T-cell (primary cell): ENCODE measurements around the gene PRR5L. TPM values are rescaled to one million over a fixed set of nuclear protein-coding genes. Genes with fewer than 3 reads are reported as not detected.

ENCODE experiments used
- ATAC-seq, 4 experiments: fragments of 200-7000 bp in 3 of 4; fragments of 150-1000 bp in 1 of 4; cut with Tn5 transposase; replicated peaks in 1 of 4; 1 replicate in 3 of 4; 2 replicates in 1 of 4; pipeline ENCODE4 v1.10.0; 2021; ENCODE audit warnings: moderate library complexity in 3 of 4, mild to moderate bottlenecking in 2 of 4, moderate number of reproducible peaks in 1 of 4
- CTCF ChIA-PET, 2 donors: fragments of 300-600 bp; sonication (Branson Sonifier 250); formaldehyde crosslinking; loops; one replicate each; lab custom pipeline; 2022; ENCODE audit warnings: antibody characterized with exemption in 2 of 2; lab: Charles Lee
- POLR2A ChIA-PET, 2 donors: fragments of 300-600 bp; sonication (Branson Sonifier 250); formaldehyde crosslinking; loops; one replicate each; lab custom pipeline; 2022; ENCODE audit warnings: antibody characterized with exemption in 2 of 2; lab: Charles Lee
- DNase-seq, 35 experiments: peaks; one replicate each; pipeline versions ENCODE4 v3.0.0 to v3.0.0-alpha.2; 2013 to 2023
- H3K27ac ChIP-seq: one replicate; pipeline ENCODE4 v1.5.1; 2013; ENCODE audit warnings: low read length
- H3K27me3 ChIP-seq, 2 experiments: replicated peaks in 1 of 2; 1 replicate in 1 of 2; 2 replicates in 1 of 2; pipeline versions ENCODE4 v1.6.1 to v1.7.0; 2013; ENCODE audit warnings: low read length in 1 of 2, mixed read lengths in 1 of 2; ENCODE audit not compliant: control insufficient read depth in 2 of 2, insufficient read depth in 2 of 2; ENCODE audit errors: extremely low read depth in 1 of 2
- H3K36me3 ChIP-seq, 2 donors: 1 replicate in 1 of 2; 2 replicates in 1 of 2; pipeline versions ENCODE4 v1.6.1 to v1.7.0; 2013; ENCODE audit warnings: low read length in 1 of 2; ENCODE audit not compliant: control insufficient read depth in 2 of 2, insufficient read depth in 1 of 2; ENCODE audit errors: extremely low read depth in 1 of 2
- H3K4me1 ChIP-seq, 2 experiments: 1 replicate in 1 of 2; 2 replicates in 1 of 2; pipeline versions ENCODE4 v1.6.1 to v1.7.0; 2013; ENCODE audit warnings: low read length in 2 of 2, mixed read lengths in 1 of 2; ENCODE audit not compliant: insufficient read depth in 2 of 2, control insufficient read depth in 1 of 2; ENCODE audit errors: extremely low read depth in 1 of 2
- H3K4me3 ChIP-seq, 2 donors: 1 replicate in 1 of 2; 2 replicates in 1 of 2; pipeline versions ENCODE4 v1.5.1 to v1.7.0; 2013; ENCODE audit warnings: mild to moderate bottlenecking in 2 of 2, low read length in 1 of 2, moderate library complexity in 1 of 2; ENCODE audit not compliant: control insufficient read depth in 1 of 2; ENCODE audit errors: extremely low read depth in 1 of 2
- H3K9me3 ChIP-seq: 2 replicates; pipeline ENCODE4 v1.7.0; 2013
- H3K27ac Mint-ChIP-seq, 2 donors: one replicate each; pipeline ENCODE4 v1.8.0; 2020 to 2021; ENCODE audit warnings: mild to moderate bottlenecking in 2 of 2, mixed read lengths in 2 of 2
- H3K27me3 Mint-ChIP-seq, 2 donors: one replicate each; pipeline ENCODE4 v1.8.0; 2021 to 2022; ENCODE audit warnings: mixed read lengths in 2 of 2
- H3K36me3 Mint-ChIP-seq: one replicate; pipeline ENCODE4 v1.8.0; 2021; ENCODE audit warnings: mixed read lengths
- H3K4me1 Mint-ChIP-seq, 3 donors: one replicate each; pipeline ENCODE4 v1.8.0; 2020 to 2022; ENCODE audit warnings: mixed read lengths in 3 of 3, mild to moderate bottlenecking in 1 of 3
- H3K4me3 Mint-ChIP-seq, 3 donors: one replicate each; pipeline ENCODE4 v1.8.0; 2020 to 2022; ENCODE audit warnings: mild to moderate bottlenecking in 3 of 3, mixed read lengths in 3 of 3, moderate library complexity in 3 of 3
- H3K9me3 Mint-ChIP-seq, 3 donors: one replicate each; pipeline ENCODE4 v1.8.0; 2020 to 2022; ENCODE audit warnings: mixed read lengths in 3 of 3
- WGBS: methylation state at CpG from one replicate; pipeline ENCODE4 v1.1.5; 2013; ENCODE audit warnings: missing lambda C conversion rate; ENCODE audit not compliant: insufficient coverage; 5-methylcytosine and 5-hydroxymethylcytosine counted together
- total RNA-seq, 35 experiments: library from RNA in 6 of 35; stranded (reverse) in 6 of 35; fragments of 120-200 nt in 1 of 35; gene quantifications; one replicate each; pipeline versions ENCODE4 v1.2.1 to v1.2.4 and lab custom pipeline; 2013 to 2026

Gene PRR5L
- total RNA-seq, 5 donors from 2014 or later (not counting 1 experiment from before 2014, with no cell fraction given), result 22.3 to 64.0 (median 31.3) TPM

DNA sequence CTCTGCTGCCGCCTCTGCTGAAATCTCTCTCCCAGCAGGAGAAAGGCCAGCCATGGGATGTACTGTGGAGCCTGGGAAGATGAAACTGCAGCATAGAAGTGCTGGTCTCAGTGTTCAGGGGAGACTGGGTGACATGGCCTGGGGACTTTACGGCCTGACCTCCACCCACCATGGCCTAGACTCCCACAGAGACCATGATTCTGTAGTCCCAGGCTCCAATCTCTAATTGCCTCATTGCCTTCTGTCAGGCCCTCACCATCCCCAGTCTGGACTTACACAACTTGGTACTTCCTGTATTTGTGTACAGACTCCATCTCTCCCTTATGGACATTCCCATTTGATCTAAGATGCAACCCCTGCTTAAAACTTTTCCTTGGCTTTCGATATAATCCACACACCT is 170.9 kb downstream of the PRR5L start:
- Mint-ChIP-seq H3K36me3 (peaks cover 23% of the 10 kb centered on the region), H3K27ac (peak overlapping the region in 1 of 2 donors; percentile 30), H3K27me3 (peaks cover 0 to 3% of the 10 kb centered on the region in 2 donors), H3K9me3 (no peaks in the 10 kb centered on the region), H3K4me3 (no peak overlapping the region), H3K4me1 (peaks cover 0 to 14% (median 9%) of the 10 kb centered on the region in 3 donors)
- Histone ChIP-seq H3K27me3 (no peaks in the 10 kb centered on the region), H3K4me3 (no peak overlapping the region), H3K4me1 (peaks cover 0 to 5% of the 10 kb centered on the region in 2 experiments), H3K9me3 (no peaks in the 10 kb centered on the region), H3K36me3 (peaks cover 0 to 14% of the 10 kb centered on the region in 2 donors), H3K27ac (no peak overlapping the region)
- CTCF ChIA-PET, result no interaction called here
- no peak for ATAC-seq
- 82% methylated on average over 2 of the region's 3 CpGs for WGBS
- POLR2A ChIA-PET, result no interaction called here
- DNase-seq, result no peak

DNA sequence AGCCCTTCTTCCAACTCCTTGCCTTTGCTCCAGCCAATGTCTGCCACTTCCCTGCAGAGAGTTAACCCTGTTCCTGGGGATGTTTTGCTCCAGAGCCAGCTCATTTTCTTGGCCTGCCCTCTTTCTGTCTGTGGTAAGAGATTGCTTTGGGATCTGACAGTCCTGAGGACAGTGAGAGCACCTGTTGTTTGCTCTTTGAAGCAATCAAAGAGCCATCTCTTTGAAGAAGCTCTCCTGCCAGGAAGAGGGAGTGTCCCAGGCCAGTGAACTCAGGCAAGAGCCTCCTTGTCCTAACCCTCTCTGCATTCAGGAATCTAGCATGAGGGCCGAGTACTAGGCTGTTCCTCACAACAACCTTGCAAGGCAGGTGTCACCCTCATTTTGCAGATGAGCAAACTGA is 171.8 kb downstream of the PRR5L start:
- H3K27me3 ChIP-seq, result no peaks in the 10 kb centered on the region
- Mint-ChIP-seq H3K27me3 (peaks cover 0 to under 1% of the 10 kb centered on the region in 2 donors), H3K27ac (no peak overlapping the region), H3K4me1 (peaks cover 0 to 14% (median 9%) of the 10 kb centered on the region in 3 donors), H3K36me3 (peaks cover 21% of the 10 kb centered on the region), H3K4me3 (no peak overlapping the region), H3K9me3 (no peaks in the 10 kb centered on the region)
- ChIA-PET POLR2A (no interaction called here), CTCF (interaction anchor here in 1 of 2 donors (0.6 to 1.4 kb wide), 4 partner anchors 9 to 143 kb away, joined by 3 to 6 read pairs (median 4); no protein-coding TSS in a partner anchor)
- peaks cover 0 to 5% of the 10 kb centered on the region in 2 experiments for H3K4me1 ChIP-seq
- H3K36me3 ChIP-seq, result peaks cover 0 to 6% of the 10 kb centered on the region in 2 donors
- DNase-seq (no peak), ATAC-seq (no peak)
- H3K27ac ChIP-seq, result no peak overlapping the region
- WGBS, result 100% methylated on average over 1 of the region's 1 CpG
- no peaks in the 10 kb centered on the region for H3K9me3 ChIP-seq
- H3K4me3 ChIP-seq, result no peak overlapping the region

DNA sequence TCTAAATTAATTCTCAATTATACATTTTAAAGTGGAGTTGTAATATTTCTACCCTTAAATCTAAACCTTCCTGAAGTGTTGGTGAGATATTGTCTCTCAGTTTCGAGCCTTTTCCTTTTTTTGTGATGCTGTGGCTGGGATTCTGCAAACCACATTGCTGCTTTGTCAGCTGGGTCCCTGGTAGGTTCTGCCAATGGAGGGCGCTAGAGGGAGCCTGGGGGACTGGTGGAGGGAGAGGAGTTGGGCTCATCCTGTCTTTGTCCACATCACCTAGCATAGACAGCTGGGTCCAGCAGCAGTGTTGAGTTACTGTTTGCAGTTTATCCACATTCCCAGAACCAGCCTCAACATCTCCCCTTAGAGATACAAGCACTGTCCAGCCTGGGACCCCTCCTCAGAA is 173.0 kb downstream of the PRR5L start:
- ChIA-PET POLR2A (no interaction called here), CTCF (interaction anchor here in 1 of 2 donors (1.4 kb wide), 1 partner anchor 116 kb away, joined by 6 read pairs; no protein-coding TSS in a partner anchor)
- Mint-ChIP-seq H3K4me3 (no peak overlapping the region), H3K27me3 (no peaks in the 10 kb centered on the region), H3K4me1 (peaks cover 0 to 14% (median 9%) of the 10 kb centered on the region in 3 donors), H3K27ac (peak overlapping the region in 1 of 2 donors; percentile 52), H3K9me3 (no peaks in the 10 kb centered on the region), H3K36me3 (peaks cover 23% of the 10 kb centered on the region)
- peak in 13 of 35 experiments; percentile 8 to 41 (median 17) for DNase-seq
- Histone ChIP-seq H3K4me3 (no peak overlapping the region), H3K4me1 (peaks cover 0 to 5% of the 10 kb centered on the region in 2 experiments), H3K27ac (no peak overlapping the region), H3K27me3 (no peaks in the 10 kb centered on the region), H3K9me3 (no peaks in the 10 kb centered on the region), H3K36me3 (no peaks in the 10 kb centered on the region)
- no CpG with 5 or more reads among the region's 2 CpGs for WGBS
- ATAC-seq, result no peak

DNA sequence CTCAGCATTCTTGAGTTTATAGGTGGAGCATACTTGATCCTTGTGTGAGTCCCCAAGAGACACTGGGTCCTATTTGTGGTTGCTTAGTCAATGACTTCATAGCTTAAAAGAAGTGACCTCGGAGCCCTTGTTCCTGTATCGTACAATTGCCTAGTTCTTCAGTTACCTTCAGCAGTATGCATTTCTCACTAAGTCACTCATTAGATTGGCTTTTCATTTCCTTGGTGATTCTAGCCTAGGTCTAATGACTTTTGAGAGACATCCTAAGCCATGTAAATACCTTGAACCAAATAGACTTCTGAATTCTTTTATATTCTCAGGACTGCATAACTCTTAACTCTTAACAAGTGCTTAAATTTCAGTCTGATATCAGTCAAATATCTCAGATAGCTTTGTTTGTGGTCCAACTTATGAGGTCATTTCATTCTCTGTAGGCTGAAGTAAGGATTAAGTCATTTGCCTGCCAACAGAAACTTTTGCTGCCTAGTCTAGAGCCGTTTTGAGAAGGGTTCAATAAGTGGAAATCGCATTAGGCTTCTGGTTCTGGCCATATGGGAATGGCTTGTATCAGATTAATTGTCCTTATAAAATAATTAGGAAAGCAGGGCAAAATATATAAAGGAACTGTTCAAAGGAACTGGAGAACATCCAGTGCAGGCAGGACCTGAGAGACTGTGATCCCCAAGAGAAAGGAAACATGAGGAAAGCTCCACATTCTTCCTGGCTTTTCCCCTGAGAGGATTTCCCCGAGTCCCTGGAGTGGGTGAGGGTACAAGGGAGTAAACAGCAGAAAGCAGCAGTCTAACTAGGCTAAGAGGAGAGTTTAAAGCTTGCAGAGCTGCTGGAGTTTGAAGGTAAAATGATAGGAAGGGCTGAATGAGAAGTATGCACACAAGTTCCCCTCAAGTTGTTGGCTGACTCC is 174.1 kb downstream of the PRR5L start:
- CTCF ChIA-PET, result interaction anchor here in 1 of 2 donors (1.3 kb wide), 1 partner anchor 8 kb away, joined by 3 read pairs; no protein-coding TSS in a partner anchor
- no peaks in the 10 kb centered on the region for H3K27me3 Mint-ChIP-seq
- WGBS, result 85% methylated on average over 4 of the region's 5 CpGs
- H3K27ac Mint-ChIP-seq, result peak overlapping the region in 1 of 2 donors; percentile 62
- H3K27ac ChIP-seq, result no peak overlapping the region
- no peak overlapping the region for H3K4me3 Mint-ChIP-seq
- H3K9me3 ChIP-seq, result no peaks in the 10 kb centered on the region
- H3K27me3 ChIP-seq, result no peaks in the 10 kb centered on the region
- POLR2A ChIA-PET, result no interaction called here
- ATAC-seq, result no peak
- peaks cover 23% of the 10 kb centered on the region for H3K36me3 Mint-ChIP-seq
- DNase-seq, result no peak
- peaks cover 0 to 12% (median 9%) of the 10 kb centered on the region in 3 donors for H3K4me1 Mint-ChIP-seq
- H3K4me1 ChIP-seq, result peaks cover 0 to 5% of the 10 kb centered on the region in 2 experiments
- no peaks in the 10 kb centered on the region for H3K36me3 ChIP-seq
- no peaks in the 10 kb centered on the region for H3K9me3 Mint-ChIP-seq
- no peak overlapping the region for H3K4me3 ChIP-seq

DNA sequence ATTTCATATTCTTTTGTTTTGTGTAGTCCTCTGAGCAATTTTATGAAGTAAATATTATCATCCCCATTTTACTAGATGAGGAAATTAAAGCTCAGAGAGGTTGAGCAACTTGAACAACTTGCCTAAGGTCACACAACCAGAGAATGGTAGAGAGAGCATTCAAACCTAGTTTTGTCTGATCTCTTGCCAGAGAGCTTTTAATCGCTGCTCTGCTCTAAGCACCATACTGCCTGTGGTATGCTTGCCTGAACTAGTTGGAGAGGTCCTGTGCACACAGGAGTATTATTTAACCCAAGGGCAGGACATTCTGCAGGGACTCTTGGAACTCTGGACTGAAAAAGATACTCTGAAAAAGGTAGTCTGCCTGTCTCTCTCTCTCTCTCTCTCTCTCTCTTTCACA is 175.5 kb downstream of the PRR5L start:
- H3K9me3 Mint-ChIP-seq, result no peaks in the 10 kb centered on the region
- DNase-seq, result no peak

DNA sequence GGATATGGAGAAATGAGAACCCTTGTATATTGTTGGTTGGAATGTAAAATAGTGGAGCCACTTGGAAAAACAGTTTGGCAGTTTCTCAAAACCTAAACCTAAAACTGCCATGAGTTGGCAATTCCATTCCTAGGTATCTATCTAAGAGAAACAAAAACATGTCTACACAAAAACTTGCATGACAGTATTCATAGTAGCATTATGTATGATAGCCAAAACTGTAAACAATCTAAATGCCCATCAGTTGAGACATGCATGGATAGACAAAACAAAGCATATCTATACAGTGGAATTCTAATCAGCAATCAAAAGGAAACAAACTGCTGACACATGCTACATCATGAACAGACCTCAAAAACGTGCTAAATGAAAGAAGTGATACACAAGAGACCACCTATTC is 179.1 kb downstream of the PRR5L start:
- Mint-ChIP-seq H3K36me3 (peaks cover 4% of the 10 kb centered on the region), H3K27me3 (no peaks in the 10 kb centered on the region), H3K4me1 (no peaks in the 10 kb centered on the region), H3K9me3 (no peaks in the 10 kb centered on the region), H3K4me3 (no peak overlapping the region), H3K27ac (peak overlapping the region in 1 of 2 donors; percentile 34)
- WGBS, result no CpG with 5 or more reads among the region's 1 CpG
- Histone ChIP-seq H3K36me3 (no peaks in the 10 kb centered on the region), H3K4me3 (no peak overlapping the region), H3K9me3 (no peaks in the 10 kb centered on the region), H3K4me1 (no peaks in the 10 kb centered on the region), H3K27ac (no peak overlapping the region), H3K27me3 (no peaks in the 10 kb centered on the region)
- ChIA-PET CTCF (interaction anchor here in 1 of 2 donors (0.6 kb wide), 1 partner anchor 653 kb away, joined by 3 read pairs; no protein-coding TSS in a partner anchor), POLR2A (no interaction called here)
- ATAC-seq (no peak), DNase-seq (no peak)

More for the DNA sequence above, 175.5 kb downstream of the PRR5L start:
- no peak overlapping the region for H3K4me3 Mint-ChIP-seq
- ChIA-PET CTCF (no interaction called here), POLR2A (no interaction called here)
- H3K36me3 ChIP-seq, result no peaks in the 10 kb centered on the region
- no peak overlapping the region for H3K27ac ChIP-seq
- H3K27me3 ChIP-seq, result no peaks in the 10 kb centered on the region
- H3K36me3 Mint-ChIP-seq, result peaks cover 16% of the 10 kb centered on the region
- H3K4me1 Mint-ChIP-seq, result peaks cover 0 to 10% (median 9%) of the 10 kb centered on the region in 3 donors
- ATAC-seq, result no peak
- H3K27ac Mint-ChIP-seq, result no peak overlapping the region
- H3K4me1 ChIP-seq, result peaks cover 0 to 5% of the 10 kb centered on the region in 2 experiments
- H3K4me3 ChIP-seq, result no peak overlapping the region
- H3K27me3 Mint-ChIP-seq, result no peaks in the 10 kb centered on the region
- WGBS, result 89% methylated on average over 1 of the region's 1 CpG
- H3K9me3 ChIP-seq, result no peaks in the 10 kb centered on the region
